Natural killer cell treated with Interleukin-12 subunit alpha and Interleukin-12 subunit beta and Interleukin-15 and Interleukin-18, amount 100 ng/mL, for 72 hours (primary cell): ENCODE data around the gene THRB. TPM values are rescaled to one million over a fixed set of nuclear protein-coding genes. Genes with fewer than 3 reads are reported as not detected.

ENCODE experiments used
- ATAC-seq, 2 donors: fragments of 150-1000 bp; cut with Tn5 transposase in 1 of 2; sonication (Bioruptor Pico), chemical (Tn5 transposase) in 1 of 2; 2 replicates each; pipeline ENCODE4 v1.10.0; 2021
- DNase-seq: peaks from one replicate; pipeline ENCODE4 v3.0.0; 2022; ENCODE audit warnings: low spot score
- H3K27ac Mint-ChIP-seq, 2 donors: 1 replicate in 1 of 2; 2 replicates in 1 of 2; pipeline ENCODE4 v1.8.0; 2022; ENCODE audit warnings: mixed read lengths in 2 of 2, mild to moderate bottlenecking in 1 of 2, moderate library complexity in 1 of 2
- H3K27me3 Mint-ChIP-seq, 2 donors: 1 replicate in 1 of 2; 2 replicates in 1 of 2; pipeline ENCODE4 v1.8.0; 2022; ENCODE audit warnings: mixed read lengths in 2 of 2
- H3K36me3 Mint-ChIP-seq: one replicate; pipeline ENCODE4 v1.8.0; 2022; ENCODE audit warnings: mixed read lengths
- H3K4me1 Mint-ChIP-seq, 2 donors: 1 replicate in 1 of 2; 2 replicates in 1 of 2; pipeline ENCODE4 v1.8.0; 2022; ENCODE audit warnings: low read depth in 2 of 2, mixed read lengths in 2 of 2, mild to moderate bottlenecking in 1 of 2
- H3K4me3 Mint-ChIP-seq: one replicate; pipeline ENCODE4 v1.8.0; 2022; ENCODE audit warnings: mixed read lengths
- H3K9me3 Mint-ChIP-seq: 2 replicates; pipeline ENCODE4 v1.8.0; 2022; ENCODE audit warnings: mixed read lengths
- total RNA-seq, 2 donors: library from RNA; stranded (reverse); gene quantifications; one replicate each; pipeline ENCODE4 v1.2.3, GENCODE V29; 2022

The THRB gene
- total RNA-seq, 2 donors from 2014 or later = 0.22 TPM; not detected in 1

DNA sequence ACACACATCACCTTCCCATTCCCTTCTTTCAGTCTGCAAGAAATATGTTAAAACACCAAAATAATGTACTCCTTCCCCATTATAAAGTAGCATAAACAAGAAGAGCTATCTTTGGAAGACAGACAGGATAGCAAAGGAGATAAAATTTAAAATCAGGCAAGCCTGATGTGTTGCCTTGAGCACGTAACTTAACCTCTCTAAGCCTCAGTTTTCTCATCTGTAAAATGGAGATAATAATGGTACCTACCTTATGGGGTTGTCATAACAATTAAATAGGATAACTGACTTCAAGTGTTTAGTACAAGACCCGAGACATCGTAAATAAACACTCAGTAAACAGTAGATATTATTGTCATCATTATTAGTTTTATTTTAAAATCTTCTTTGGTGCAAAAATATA, 407.2 kb downstream of the THRB start:
- Mint-ChIP-seq H3K9me3 (peaks cover 3% of the 10 kb centered on the region), H3K36me3 (no peaks in the 10 kb centered on the region), H3K27me3 (no peaks in the 10 kb centered on the region), H3K4me1 (no peaks in the 10 kb centered on the region), H3K27ac (no peak overlapping the region), H3K4me3 (no peak overlapping the region)
- ATAC-seq = no peak
- DNase-seq = no peak

DNA sequence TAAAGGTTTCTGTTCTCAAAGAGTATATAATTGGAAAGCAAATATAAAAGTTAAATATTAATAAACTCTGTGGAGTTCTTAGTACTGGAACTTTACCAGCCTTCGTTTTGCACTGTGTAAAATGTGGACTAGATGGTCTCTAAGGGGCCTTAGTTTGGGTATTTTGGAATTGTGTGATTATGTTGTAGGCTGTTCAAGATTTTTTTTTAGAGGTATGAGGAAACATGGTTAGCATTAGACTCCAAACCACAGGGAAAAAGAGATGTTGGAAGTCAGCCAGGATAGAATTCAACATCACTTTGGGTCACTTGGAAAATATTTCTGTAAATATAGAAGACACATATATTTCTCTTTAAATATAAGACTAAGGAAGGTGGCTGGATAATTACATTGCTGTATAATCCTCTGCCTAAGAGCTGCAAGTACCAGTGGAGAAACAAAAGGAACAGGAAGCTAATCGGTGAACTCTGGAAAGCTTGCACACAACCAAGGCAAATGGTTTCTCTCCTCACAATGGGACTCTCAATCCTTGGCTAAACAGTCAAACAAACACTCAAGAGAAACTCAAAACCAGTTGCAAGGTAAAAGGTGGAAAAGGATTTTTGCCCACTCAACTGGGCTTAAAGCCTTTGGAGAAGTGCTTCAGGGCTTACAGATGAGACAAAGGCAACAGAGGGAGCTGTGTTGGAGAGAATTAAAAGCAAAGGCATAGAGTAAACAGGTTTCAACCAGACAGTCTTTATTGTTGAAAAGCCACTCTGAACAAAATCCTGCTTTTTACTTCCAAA, 407.8 kb downstream of the THRB start:
- DNase-seq = no peak
- Mint-ChIP-seq H3K36me3 (no peaks in the 10 kb centered on the region), H3K4me3 (no peak overlapping the region), H3K27ac (no peak overlapping the region), H3K9me3 (peaks cover 7% of the 10 kb centered on the region), H3K4me1 (no peaks in the 10 kb centered on the region), H3K27me3 (no peaks in the 10 kb centered on the region)
- ATAC-seq = no peak

DNA sequence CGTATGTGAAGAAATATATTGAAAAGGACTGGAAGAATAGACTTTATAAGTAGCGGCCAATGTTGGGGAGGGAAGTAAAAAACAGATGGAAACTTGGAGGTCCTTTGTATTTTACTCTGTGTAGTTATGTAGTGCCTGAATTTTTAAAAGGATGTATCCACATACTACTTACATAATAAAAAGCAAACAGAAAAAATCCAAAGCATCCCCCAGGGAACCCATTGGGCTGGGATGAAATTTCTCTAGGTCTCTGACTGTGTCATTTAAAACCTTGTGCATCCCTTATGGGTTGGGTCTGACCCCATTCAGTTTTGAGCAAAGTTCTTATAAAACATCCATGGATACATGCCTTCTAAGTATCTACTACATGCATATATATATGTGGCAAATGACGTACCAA, 408.4 kb downstream of the THRB start:
- Mint-ChIP-seq H3K36me3 (no peaks in the 10 kb centered on the region), H3K27ac (no peak overlapping the region), H3K9me3 (peaks cover 7% of the 10 kb centered on the region), H3K4me3 (no peak overlapping the region), H3K27me3 (no peaks in the 10 kb centered on the region), H3K4me1 (no peaks in the 10 kb centered on the region)
- ATAC-seq = no peak
- DNase-seq = no peak

DNA sequence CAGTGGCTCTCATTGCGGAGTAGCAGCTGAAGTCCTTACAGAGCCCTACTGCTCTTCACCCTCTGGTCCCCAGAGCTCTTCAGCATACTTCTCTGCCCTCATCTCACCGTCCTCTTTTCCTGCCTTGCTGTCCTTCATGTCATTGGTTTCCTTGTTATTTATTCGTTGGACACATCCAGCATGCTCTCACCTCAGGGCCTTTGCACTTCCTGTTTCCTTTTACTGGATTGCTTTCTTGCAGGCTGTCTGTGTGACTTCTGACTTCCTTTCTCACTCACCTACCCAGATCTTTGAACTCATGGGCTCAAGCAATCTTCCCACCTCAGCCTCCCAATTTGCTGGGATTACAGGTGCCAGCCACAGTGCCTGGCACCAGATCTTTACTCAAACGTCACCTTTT, 422.5 kb downstream of the THRB start:
- peaks cover 2 to 8% of the 10 kb centered on the region in 2 donors for H3K27me3 Mint-ChIP-seq
- H3K4me1 Mint-ChIP-seq = no peaks in the 10 kb centered on the region
- DNase-seq (no peak), ATAC-seq (no peak)
- no peak overlapping the region for H3K4me3 Mint-ChIP-seq
- peaks cover under 1% of the 10 kb centered on the region for H3K36me3 Mint-ChIP-seq
- H3K27ac Mint-ChIP-seq = no peak overlapping the region
- H3K9me3 Mint-ChIP-seq = peaks cover 5% of the 10 kb centered on the region

DNA sequence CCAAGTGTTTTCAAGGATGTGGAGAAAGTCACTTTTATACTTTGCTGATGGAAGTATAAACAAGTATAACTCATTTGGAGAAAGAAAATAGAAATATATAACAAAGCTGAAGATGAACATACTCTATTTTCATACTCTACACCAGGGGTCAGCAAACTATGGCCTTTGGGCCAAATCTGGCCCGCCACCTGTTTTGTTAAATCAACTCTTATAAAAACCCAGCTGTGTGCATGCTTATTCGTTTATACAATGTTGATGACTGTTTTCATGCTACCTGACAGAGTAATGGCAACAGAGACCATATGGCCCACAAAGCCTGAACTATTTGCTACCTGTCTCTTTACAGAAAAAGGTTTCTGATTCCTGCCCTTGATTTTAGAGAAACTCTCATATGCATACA, 425.6 kb downstream of the THRB start:
- Mint-ChIP-seq H3K9me3 (peaks cover 3% of the 10 kb centered on the region), H3K4me3 (no peak overlapping the region), H3K4me1 (no peaks in the 10 kb centered on the region), H3K27ac (no peak overlapping the region), H3K36me3 (no peaks in the 10 kb centered on the region), H3K27me3 (no peaks in the 10 kb centered on the region)
- ATAC-seq = no peak
- DNase-seq = no peak

DNA sequence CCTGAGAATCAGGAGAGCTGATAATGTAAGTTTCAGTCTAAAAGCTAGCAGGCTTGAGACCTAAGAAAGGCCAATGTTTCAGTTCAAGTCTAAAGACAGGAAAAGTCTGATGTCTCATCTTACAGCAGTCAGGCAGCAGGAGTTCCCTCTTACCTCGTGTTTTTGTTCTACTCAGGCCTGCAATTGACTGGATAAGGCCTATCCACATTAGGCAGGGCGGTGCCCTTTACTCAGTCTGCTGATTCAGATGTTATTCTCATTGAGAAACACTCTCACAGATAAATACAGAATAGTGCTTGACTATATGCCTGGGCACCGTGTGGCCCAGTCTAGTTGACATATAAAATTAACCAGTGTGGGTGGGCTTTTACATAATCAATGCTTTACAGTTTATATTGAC, 427.2 kb downstream of the THRB start:
- Mint-ChIP-seq H3K4me3 (no peak overlapping the region), H3K27ac (no peak overlapping the region), H3K9me3 (peaks cover 3% of the 10 kb centered on the region), H3K4me1 (no peaks in the 10 kb centered on the region), H3K36me3 (no peaks in the 10 kb centered on the region), H3K27me3 (no peaks in the 10 kb centered on the region)
- DNase-seq (no peak), ATAC-seq (no peak)
